Mammary epithelial cell (primary cell): ENCODE results near the gene BCCIP.

Experiments
- EZH2 ChIP-seq: IDR thresholded peaks from 2 replicates; pipeline ENCODE4 v1.6.1; 2012; ENCODE audit warnings: low read length, inconsistent platforms, borderline replicate concordance
- TF ChIP-seq, protein P1 (sequence below), 2 donors: IDR thresholded peaks in 1 of 2; conservative IDR thresholded peaks in 1 of 2; 2 replicates each; pipeline ENCODE4 v1.5.1; 2011 to 2012; ENCODE audit warnings: inconsistent platforms in 2 of 2, low read length in 2 of 2, mild to moderate bottlenecking in 2 of 2, control low read depth in 1 of 2, low read depth in 1 of 2; ENCODE audit not compliant: insufficient read depth in 1 of 2; ENCODE audit errors: extremely low read depth in 1 of 2

DNA sequence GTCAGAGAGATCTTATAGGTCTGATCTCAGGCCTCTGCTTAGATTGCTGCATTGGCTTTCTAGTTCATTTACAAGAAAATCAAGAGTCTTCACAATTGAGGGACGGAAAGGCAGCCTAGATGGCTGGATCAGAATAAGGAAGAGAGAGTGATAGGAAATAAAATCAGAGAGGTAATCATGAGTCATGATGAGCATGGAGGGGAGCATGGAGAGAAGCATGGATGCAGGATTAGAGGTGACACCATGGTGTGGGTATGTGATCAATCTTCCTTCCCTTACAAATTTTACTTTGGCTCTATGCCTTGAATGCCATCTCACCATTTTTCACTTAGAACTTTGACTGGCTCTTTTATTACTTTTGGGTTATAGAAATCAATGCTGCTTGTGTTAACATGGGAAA is 1.4 kb downstream of the BCCIP start:
- TF ChIP-seq, protein P1, sequence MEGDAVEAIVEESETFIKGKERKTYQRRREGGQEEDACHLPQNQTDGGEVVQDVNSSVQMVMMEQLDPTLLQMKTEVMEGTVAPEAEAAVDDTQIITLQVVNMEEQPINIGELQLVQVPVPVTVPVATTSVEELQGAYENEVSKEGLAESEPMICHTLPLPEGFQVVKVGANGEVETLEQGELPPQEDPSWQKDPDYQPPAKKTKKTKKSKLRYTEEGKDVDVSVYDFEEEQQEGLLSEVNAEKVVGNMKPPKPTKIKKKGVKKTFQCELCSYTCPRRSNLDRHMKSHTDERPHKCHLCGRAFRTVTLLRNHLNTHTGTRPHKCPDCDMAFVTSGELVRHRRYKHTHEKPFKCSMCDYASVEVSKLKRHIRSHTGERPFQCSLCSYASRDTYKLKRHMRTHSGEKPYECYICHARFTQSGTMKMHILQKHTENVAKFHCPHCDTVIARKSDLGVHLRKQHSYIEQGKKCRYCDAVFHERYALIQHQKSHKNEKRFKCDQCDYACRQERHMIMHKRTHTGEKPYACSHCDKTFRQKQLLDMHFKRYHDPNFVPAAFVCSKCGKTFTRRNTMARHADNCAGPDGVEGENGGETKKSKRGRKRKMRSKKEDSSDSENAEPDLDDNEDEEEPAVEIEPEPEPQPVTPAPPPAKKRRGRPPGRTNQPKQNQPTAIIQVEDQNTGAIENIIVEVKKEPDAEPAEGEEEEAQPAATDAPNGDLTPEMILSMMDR (conservative IDR thresholded peaks at IDR 0.05 in 1 of 2, IDR thresholded peaks at IDR 0.05 in 1 of 2; ENCODE audit: extremely low read depth in 1 of 2, insufficient read depth in 1 of 2, low read depth in 1 of 2, low read length in 2 of 2): no peak
- no peak for TF ChIP-seq EZH2
